SIG-M5 treated with dmso at 0.1 percent for 504 hours (cell line): ENCODE measurements around the gene DOCK1.

ENCODE experiments used
- DNase-seq: peaks from one replicate; lab custom pipeline; 2025; ENCODE audit not compliant: unreplicated experiment; lab: John Stamatoyannopoulos, UW

DOCK1 gene

GRCh38 chr10:126949161-126949503 is 43.9 kb downstream of the DOCK1 start:
- no peak for DNase-seq

GRCh38 chr10:126950401-126951105 is 45.3 kb downstream of the DOCK1 start:
- DNase-seq = no peak

- DNase-seq = no peak
Measured at GRCh38 chr10:126953886-126954285, 48.7 kb downstream of the DOCK1 start.

GRCh38 chr10:126955396-126955795 is 50.2 kb downstream of the DOCK1 start:
- DNase-seq = no peak

GRCh38 chr10:126955934-126956711 is 50.9 kb downstream of the DOCK1 start:
- DNase-seq = no peak

DNA sequence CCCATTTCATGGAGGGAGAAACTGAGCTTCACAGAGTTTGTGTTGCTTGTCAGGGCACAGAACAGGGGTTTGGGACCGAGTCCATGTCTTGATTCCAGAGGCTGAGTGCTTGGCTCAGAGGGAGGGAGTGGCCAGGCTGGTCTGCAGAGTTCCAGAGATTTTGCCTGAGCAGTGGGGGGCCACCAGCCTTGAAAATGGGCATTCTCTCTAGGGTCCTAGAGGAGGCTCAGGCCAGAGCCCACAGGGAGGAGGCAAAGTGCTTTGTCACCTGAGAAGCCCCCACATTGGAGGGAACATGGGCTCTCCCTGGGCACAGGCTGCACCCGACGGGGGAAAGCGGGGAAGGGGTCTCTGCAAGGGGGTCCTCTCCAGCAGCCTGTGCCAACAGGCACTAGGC is 51.5 kb downstream of the DOCK1 start:
- DNase-seq = no peak

DNA sequence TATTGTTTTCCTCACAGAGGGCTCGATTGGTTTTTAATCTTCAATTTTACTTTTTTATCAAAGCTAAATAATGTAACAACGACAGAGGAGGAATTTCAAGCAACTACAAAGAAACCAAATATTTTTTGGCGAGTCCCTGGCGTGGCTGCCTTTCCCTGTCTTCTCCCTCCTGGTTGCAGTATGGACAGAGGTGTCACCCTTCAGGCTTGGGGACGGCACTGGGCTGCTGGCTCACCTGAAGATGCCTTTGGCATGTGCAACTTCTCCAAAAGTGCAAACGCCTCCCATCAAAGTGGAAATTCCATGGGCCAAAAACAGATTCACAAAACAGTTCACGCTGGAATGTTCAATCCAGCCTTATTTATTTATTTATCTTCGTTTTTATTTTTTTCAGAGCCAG is 51.9 kb downstream of the DOCK1 start:
- DNase-seq = no peak

- no peak for DNase-seq
Measured at GRCh38 chr10:126959431-126959830, 54.2 kb downstream of the DOCK1 start.

- no peak for DNase-seq
Measured at GRCh38 chr10:126959906-126960685, 54.9 kb downstream of the DOCK1 start.

- DNase-seq = no peak
Measured at GRCh38 chr10:126963354-126963753, 58.1 kb downstream of the DOCK1 start.

DNA sequence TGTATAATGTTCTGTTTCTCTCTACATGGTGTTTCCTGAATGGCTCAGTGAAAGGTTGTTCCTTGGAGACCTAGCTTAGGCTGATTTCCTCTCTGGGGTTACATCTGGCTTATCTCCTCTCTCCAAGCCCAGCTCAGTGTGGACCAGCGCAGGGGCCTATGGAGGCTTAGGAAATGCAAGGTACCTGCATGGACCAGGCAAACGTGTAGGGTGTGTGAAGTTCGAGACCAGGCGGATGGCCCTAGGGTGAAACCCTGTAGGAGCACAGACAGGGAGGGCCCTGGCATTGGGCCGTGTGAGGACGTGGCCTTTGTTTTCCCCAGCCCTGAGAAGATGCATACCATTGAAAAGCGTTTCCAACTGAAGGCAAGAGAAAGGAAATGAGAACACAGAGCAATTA is 59.0 kb downstream of the DOCK1 start:
- DNase-seq = no peak

- DNase-seq = no peak
Measured at GRCh38 chr10:126966938-126967337, 61.7 kb downstream of the DOCK1 start.

GRCh38 chr10:126969310-126969709 is 64.1 kb downstream of the DOCK1 start:
- DNase-seq = no peak

DNA sequence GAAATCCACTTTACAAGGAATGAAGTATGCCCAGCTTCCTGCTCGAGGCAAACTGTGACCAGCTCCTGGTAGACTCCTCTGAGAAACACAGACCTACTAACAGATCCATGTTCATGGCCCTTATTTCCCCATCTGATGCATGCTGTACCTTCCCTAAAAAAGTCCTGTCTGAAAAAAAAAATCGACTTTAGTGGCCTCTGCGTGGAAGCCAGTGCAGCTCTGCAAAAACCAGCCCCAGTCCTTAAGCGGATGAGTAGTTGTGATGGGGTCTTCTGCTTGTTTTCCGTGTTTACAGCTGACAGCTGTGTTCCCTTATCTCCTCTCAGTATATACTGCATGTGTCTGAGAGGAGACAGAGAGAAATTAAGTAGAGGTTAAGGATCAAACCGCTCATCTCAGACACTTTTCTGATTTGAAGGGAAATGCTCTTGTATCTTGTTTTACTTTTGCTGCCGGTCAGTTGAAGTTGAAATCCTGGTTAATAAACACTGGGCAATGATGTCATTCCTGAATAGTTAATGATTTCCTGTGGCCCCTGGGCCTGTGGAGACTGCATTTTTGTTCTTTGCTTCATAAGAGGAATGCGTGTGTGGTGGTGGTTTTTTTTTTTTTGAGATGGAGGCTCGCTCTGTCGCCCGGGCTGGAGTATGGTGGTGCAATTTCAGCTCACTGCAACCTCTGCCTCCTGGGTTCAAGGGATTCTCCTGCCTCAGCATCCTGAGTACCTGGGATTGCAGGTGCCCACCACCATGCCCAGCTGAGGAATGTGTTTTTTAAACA is 67.6 kb downstream of the DOCK1 start:
- DNase-seq = no peak

GRCh38 chr10:126975221-126975620 is 70.0 kb downstream of the DOCK1 start:
- DNase-seq = no peak

- no peak for DNase-seq
Measured at GRCh38 chr10:126977216-126977615, 72.0 kb downstream of the DOCK1 start.

GRCh38 chr10:126979311-126979710 is 74.1 kb downstream of the DOCK1 start:
- no peak for DNase-seq

- DNase-seq = no peak
Measured at GRCh38 chr10:126993208-126993607, 88.0 kb downstream of the DOCK1 start.

GRCh38 chr10:126997801-126998590 is 92.8 kb downstream of the DOCK1 start:
- DNase-seq = no peak

DNA sequence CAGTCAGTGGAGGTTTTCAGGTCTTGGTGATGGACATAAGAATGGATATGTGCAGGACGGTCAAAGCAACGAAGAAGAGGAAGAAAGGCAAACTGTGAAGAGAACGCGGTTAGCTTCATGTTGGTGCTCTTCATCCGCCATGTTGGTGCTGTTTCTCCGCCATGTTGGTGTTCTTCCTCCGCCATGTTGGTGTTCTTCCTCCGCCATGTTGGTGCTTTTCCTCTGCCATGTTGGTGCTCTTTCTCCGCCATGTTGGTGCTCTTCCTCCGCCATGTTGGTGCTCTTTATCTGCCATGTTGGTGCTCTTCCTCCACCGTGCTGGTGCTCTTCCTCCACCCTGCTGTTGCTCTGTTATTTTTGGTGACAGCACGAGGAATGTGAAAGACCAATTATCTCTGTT is 95.4 kb downstream of the DOCK1 start:
- no peak for DNase-seq
